GM13976 (cell line): ENCODE data around the gene RBBP8.

Experiments used
- DNase-seq: peaks from one replicate; pipeline ENCODE4 v3.0.0; 2012; ENCODE audit warnings: low spot score
- CTCF ChIP-seq: IDR thresholded peaks from 2 replicates; pipeline ENCODE4 v1.5.1; 2012; ENCODE audit warnings: borderline replicate concordance, mild to moderate bottlenecking; ENCODE audit not compliant: insufficient read depth; ENCODE audit errors: extremely low read depth, missing control alignments, control extremely low read depth
- in situ Hi-C: fragments of 300-500 bp; cut with MboI; formaldehyde crosslinking; loops from one replicate; pipeline ENCODE4 v1.12.0; 2022; ENCODE audit warnings: low sequenced_read_pairs, mixed read lengths, inconsistent platforms; ENCODE audit not compliant: unreplicated experiment

The RBBP8 gene

GRCh38 chr18:22971038-22971437, 37.9 kb downstream of the RBBP8 start:
- no peak for TF ChIP-seq CTCF
- in situ Hi-C loops = no loop called here

GRCh38 chr18:22974001-22974400, 40.9 kb downstream of the RBBP8 start:
- in situ Hi-C loops = no loop called here
- TF ChIP-seq CTCF = no peak
- DNase-seq = no peak

More at GRCh38 chr18:22971038-22971437, 37.9 kb downstream of the RBBP8 start:
- no peak for DNase-seq

GRCh38 chr18:22974707-22975106, 41.6 kb downstream of the RBBP8 start:
- in situ Hi-C loops = loop anchor here (25.0 kb wide), 1 partner anchor 162 kb away; no protein-coding TSS in a partner anchor
- DNase-seq = no peak
- no peak for TF ChIP-seq CTCF

- DNase-seq = no peak
- no peak for TF ChIP-seq CTCF
- in situ Hi-C loops = loop anchor here (25.0 kb wide), 1 partner anchor 163 kb away; no protein-coding TSS in a partner anchor
These were observed 42.4 kb downstream of the RBBP8 start for GRCh38 chr18:22975508-22975907.

GRCh38 chr18:22977847-22978701, 44.9 kb downstream of the RBBP8 start:
- in situ Hi-C loops = loop anchor here (25.0 kb wide), 1 partner anchor 166 kb away; no protein-coding TSS in a partner anchor
- TF ChIP-seq CTCF = no peak
- DNase-seq = no peak

GRCh38 chr18:22980394-22980793, 47.3 kb downstream of the RBBP8 start:
- DNase-seq = no peak
- in situ Hi-C loops = loop anchor here (25.0 kb wide), 1 partner anchor 168 kb away; no protein-coding TSS in a partner anchor

More at GRCh38 chr18:22980394-22980793, 47.3 kb downstream of the RBBP8 start:
- TF ChIP-seq CTCF = no peak
